GM12878 (cell line): ENCODE measurements around the gene ARSJ. TPM values are rescaled to one million over a fixed set of nuclear protein-coding genes. Genes with fewer than 3 reads are reported as not detected.
A peak's percentile ranks its signal among the peaks of the same experiment; 100 is the strongest.

Experiments used
- ATF2 ChIP-seq: IDR thresholded peaks from 2 replicates; pipeline ENCODE4 v1.6.1; 2012; ENCODE audit warnings: low read length, inconsistent platforms
- BACH1 ChIP-seq: fragments of 450-650 bp; IDR thresholded peaks from 2 replicates; pipeline ENCODE4 v1.6.1; 2017; ENCODE audit warnings: mild to moderate bottlenecking, borderline replicate concordance
- BRCA1 ChIP-seq: IDR thresholded peaks from 2 replicates; pipeline ENCODE4 v1.6.1; 2011; ENCODE audit warnings: low read depth, low read length, improper control_type of control experiment
- CBFB ChIP-seq: IDR thresholded peaks from 2 replicates; pipeline ENCODE4 v1.6.1; 2016; ENCODE audit warnings: antibody characterized with exemption, low read depth
- CREB1 ChIP-seq: IDR thresholded peaks from 2 replicates; pipeline ENCODE4 v1.6.1; 2012; ENCODE audit warnings: low read depth, mild to moderate bottlenecking, inconsistent platforms
- CREM ChIP-seq: IDR thresholded peaks from 2 replicates; pipeline ENCODE4 v1.6.1; 2014; ENCODE audit warnings: antibody characterized with exemption, low read depth
- EGR1 ChIP-seq, 2 experiments: IDR thresholded peaks; 1 replicate in 1 of 2; 2 replicates in 1 of 2; pipeline ENCODE4 v1.6.1; 2011 to 2012; ENCODE audit warnings: low read depth in 2 of 2, low read length in 2 of 2, borderline replicate concordance in 1 of 2, mild to moderate bottlenecking in 1 of 2, moderate library complexity in 1 of 2
- ETV6 ChIP-seq, 2 experiments: fragments of 450-650 bp in 1 of 2; IDR thresholded peaks in 1 of 2; conservative IDR thresholded peaks in 1 of 2; 2 replicates each; pipeline ENCODE4 v1.6.1; 2014; ENCODE audit warnings: antibody characterized with exemption in 1 of 2, borderline replicate concordance in 1 of 2, low read depth in 1 of 2, mild to moderate bottlenecking in 1 of 2, moderate library complexity in 1 of 2
- GATAD2B ChIP-seq: fragments of 450-650 bp; conservative IDR thresholded peaks from 2 replicates; pipeline ENCODE4 v1.6.1; 2017; ENCODE audit warnings: low read depth, mild to moderate bottlenecking, moderate library complexity
- HSF1 ChIP-seq: fragments of 150-350 bp; IDR thresholded peaks from 2 replicates; pipeline ENCODE4 v1.6.1; 2014; ENCODE audit warnings: mild to moderate bottlenecking, low read depth, low read length
- IRF4 ChIP-seq: IDR thresholded peaks from 2 replicates; pipeline ENCODE4 v1.6.1; 2011; ENCODE audit warnings: low read depth, low read length
- KAT2A ChIP-seq: conservative IDR thresholded peaks from 2 replicates; pipeline ENCODE4 v1.6.1; 2011; ENCODE audit warnings: low read depth, low read length; ENCODE audit not compliant: control insufficient read depth
- NFYB ChIP-seq: IDR thresholded peaks from 2 replicates; pipeline ENCODE4 v1.6.1; 2011; ENCODE audit warnings: low read depth, mild to moderate bottlenecking, low read length, improper control_type of control experiment, moderate library complexity; ENCODE audit not compliant: insufficient read depth
- SMC3 ChIP-seq: IDR thresholded peaks from 2 replicates; pipeline ENCODE4 v1.6.1; 2011; ENCODE audit warnings: low read length, improper control_type of control experiment, borderline replicate concordance
- STAT3 ChIP-seq: IDR thresholded peaks from 2 replicates; pipeline ENCODE4 v1.6.1; 2011; ENCODE audit warnings: low read depth, low read length, improper control_type of control experiment
- ZBED1 ChIP-seq: IDR thresholded peaks from 2 replicates; pipeline ENCODE4 v1.6.1; 2016; ENCODE audit warnings: borderline replicate concordance
- polyA plus RNA-seq, 11 experiments: library from polyadenylated mRNA; depleted of rRNA in 4 of 11; unstranded in 6 of 11; stranded (reverse) in 5 of 11; fragments of >200 nt; fragmentation: Nextera tagmentation in 4 of 11; fragmentation: Illumina TruSeq in 1 of 11; extraction: Ambion mirVana in 4 of 11; extraction: Trizol in 1 of 11; gene quantifications; 1 replicate in 1 of 11; 2 replicates in 10 of 11; pipeline versions ENCODE4 v1.2.1 to v1.2.3, GENCODE V29; 2011 to 2016; ENCODE audit warnings: inconsistent platforms in 2 of 11, missing spikeins in 2 of 11, low read depth in 1 of 11
- total RNA-seq, 4 experiments: library from RNA; depleted of rRNA in 3 of 4; stranded (reverse); fragments of >200 nt in 3 of 4; fragmentation: Illumina TruSeq in 1 of 4; extraction: Trizol in 1 of 4; gene quantifications; 2 replicates each; pipeline versions ENCODE4 v1.2.1 to v1.2.3, GENCODE V29; 2013 to 2021
- TF ChIP-seq, protein P1 (sequence below): fragments of 450-650 bp; IDR thresholded peaks from 2 replicates; pipeline ENCODE4 v1.6.1; 2017; ENCODE audit warnings: mild to moderate bottlenecking
- TF ChIP-seq, protein P2 (sequence below): fragments of 450-650 bp; IDR thresholded peaks from 2 replicates; pipeline ENCODE4 v1.6.1; 2017; ENCODE audit warnings: mild to moderate bottlenecking, moderate library complexity

ARSJ gene
- total and polyA plus RNA-seq, 10 of the 15 experiments (the other 5 are each of a cell fraction or from before 2014, with no cell fraction given) = under 0.01 to 0.19 (median 0.04) TPM; not detected in 5

GRCh38 chr4:114025176-114025777 lies 45.8 kb upstream of the ARSJ start (continued):
- no peak for TF ChIP-seq CREM
- TF ChIP-seq HSF1 = no peak
- no peak for TF ChIP-seq NFYB
- 0 out of 2 replicates have a peak, but pooled peaks have one; percentile 54 for TF ChIP-seq GATAD2B
- TF ChIP-seq BACH1 = peak; percentile 36; the same call in 1 of the 2 replicates
- TF ChIP-seq, protein P1, sequence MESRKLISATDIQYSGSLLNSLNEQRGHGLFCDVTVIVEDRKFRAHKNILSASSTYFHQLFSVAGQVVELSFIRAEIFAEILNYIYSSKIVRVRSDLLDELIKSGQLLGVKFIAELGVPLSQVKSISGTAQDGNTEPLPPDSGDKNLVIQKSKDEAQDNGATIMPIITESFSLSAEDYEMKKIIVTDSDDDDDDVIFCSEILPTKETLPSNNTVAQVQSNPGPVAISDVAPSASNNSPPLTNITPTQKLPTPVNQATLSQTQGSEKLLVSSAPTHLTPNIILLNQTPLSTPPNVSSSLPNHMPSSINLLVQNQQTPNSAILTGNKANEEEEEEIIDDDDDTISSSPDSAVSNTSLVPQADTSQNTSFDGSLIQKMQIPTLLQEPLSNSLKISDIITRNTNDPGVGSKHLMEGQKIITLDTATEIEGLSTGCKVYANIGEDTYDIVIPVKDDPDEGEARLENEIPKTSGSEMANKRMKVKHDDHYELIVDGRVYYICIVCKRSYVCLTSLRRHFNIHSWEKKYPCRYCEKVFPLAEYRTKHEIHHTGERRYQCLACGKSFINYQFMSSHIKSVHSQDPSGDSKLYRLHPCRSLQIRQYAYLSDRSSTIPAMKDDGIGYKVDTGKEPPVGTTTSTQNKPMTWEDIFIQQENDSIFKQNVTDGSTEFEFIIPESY = no peak
- no peak for TF ChIP-seq ATF2
- no peak for TF ChIP-seq ETV6 (conservative IDR thresholded peaks at IDR 0.05 in 1 of 2, IDR thresholded peaks at IDR 0.05 in 1 of 2; ENCODE audit: borderline replicate concordance in 1 of 2, low read depth in 1 of 2)
- TF ChIP-seq IRF4 = 0 out of 2 replicates have a peak, but pooled peaks have one; percentile 12
- TF ChIP-seq BRCA1 = no peak
- TF ChIP-seq, protein P2, sequence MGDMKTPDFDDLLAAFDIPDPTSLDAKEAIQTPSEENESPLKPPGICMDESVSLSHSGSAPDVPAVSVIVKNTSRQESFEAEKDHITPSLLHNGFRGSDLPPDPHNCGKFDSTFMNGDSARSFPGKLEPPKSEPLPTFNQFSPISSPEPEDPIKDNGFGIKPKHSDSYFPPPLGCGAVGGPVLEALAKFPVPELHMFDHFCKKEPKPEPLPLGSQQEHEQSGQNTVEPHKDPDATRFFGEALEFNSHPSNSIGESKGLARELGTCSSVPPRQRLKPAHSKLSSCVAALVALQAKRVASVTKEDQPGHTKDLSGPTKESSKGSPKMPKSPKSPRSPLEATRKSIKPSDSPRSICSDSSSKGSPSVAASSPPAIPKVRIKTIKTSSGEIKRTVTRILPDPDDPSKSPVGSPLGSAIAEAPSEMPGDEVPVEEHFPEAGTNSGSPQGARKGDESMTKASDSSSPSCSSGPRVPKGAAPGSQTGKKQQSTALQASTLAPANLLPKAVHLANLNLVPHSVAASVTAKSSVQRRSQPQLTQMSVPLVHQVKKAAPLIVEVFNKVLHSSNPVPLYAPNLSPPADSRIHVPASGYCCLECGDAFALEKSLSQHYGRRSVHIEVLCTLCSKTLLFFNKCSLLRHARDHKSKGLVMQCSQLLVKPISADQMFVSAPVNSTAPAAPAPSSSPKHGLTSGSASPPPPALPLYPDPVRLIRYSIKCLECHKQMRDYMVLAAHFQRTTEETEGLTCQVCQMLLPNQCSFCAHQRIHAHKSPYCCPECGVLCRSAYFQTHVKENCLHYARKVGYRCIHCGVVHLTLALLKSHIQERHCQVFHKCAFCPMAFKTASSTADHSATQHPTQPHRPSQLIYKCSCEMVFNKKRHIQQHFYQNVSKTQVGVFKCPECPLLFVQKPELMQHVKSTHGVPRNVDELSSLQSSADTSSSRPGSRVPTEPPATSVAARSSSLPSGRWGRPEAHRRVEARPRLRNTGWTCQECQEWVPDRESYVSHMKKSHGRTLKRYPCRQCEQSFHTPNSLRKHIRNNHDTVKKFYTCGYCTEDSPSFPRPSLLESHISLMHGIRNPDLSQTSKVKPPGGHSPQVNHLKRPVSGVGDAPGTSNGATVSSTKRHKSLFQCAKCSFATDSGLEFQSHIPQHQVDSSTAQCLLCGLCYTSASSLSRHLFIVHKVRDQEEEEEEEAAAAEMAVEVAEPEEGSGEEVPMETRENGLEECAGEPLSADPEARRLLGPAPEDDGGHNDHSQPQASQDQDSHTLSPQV = no peak
- TF ChIP-seq ZBED1 = no peak
- no peak for TF ChIP-seq CREB1
- no peak for TF ChIP-seq SMC3
- TF ChIP-seq KAT2A = no peak
- TF ChIP-seq CBFB = no peak
- no peak for TF ChIP-seq STAT3
- no peak for TF ChIP-seq EGR1 (IDR thresholded peaks at IDR 0.05; ENCODE audit: borderline replicate concordance in 1 of 2, low read depth in 2 of 2, low read length in 2 of 2)
